Endothelial cell of umbilical vein (primary cell): ENCODE data around the gene OSER1. TPM values are rescaled to one million over a fixed set of nuclear protein-coding genes. Genes with fewer than 3 reads are reported as not detected.

Source experiments
- BruUV-seq: library from RNA; stranded (reverse); fragments of 400-500 nt; replicated peaks from 2 replicates; lab custom pipeline; 2021; lab: Mats Ljungman, UMichigan
- CTCF ChIA-PET: fragments of 300-600, 350-600 bp; sonication (Branson Sonifier 250); formaldehyde crosslinking; loops from one replicate; lab custom pipeline; 2021; ENCODE audit warnings: antibody characterized with exemption, inconsistent platforms; lab: Charles Lee
- POLR2A ChIA-PET: fragments of 300-600, 350-600 bp; sonication (Branson Sonifier 250); formaldehyde crosslinking; loops from one replicate; lab custom pipeline; 2021; ENCODE audit warnings: antibody characterized with exemption, inconsistent platforms; lab: Charles Lee
- DNase-seq: peaks from one replicate; pipeline ENCODE4 v3.0.0-alpha.2; 2011; ENCODE audit warnings: low read depth, low spot score
- FAIRE-seq: peaks from 2 replicates; lab custom pipeline; 2011; peaks lifted over from hg19 to GRCh38; lab: Jason Lieb, UNC
- H2AFZ ChIP-seq: 2 replicates; pipeline ENCODE4 v1.6.0; 2012; ENCODE audit warnings: low read depth, low read length, control low read depth, inconsistent platforms
- H3K27ac ChIP-seq: 2 replicates; pipeline ENCODE4 v1.5.1; 2011; ENCODE audit warnings: low read depth, mild to moderate bottlenecking, control low read depth, low read length, moderate library complexity; ENCODE audit not compliant: insufficient read depth
- H3K27me3 ChIP-seq, 2 experiments: 2 replicates each; pipeline versions ENCODE4 v1.6.0 to v1.6.1; 2011; ENCODE audit warnings: low read length in 2 of 2, mixed read lengths in 1 of 2; ENCODE audit not compliant: control insufficient read depth in 2 of 2, insufficient read depth in 2 of 2
- H3K36me3 ChIP-seq, 2 experiments: 2 replicates in 1 of 2; 3 replicates in 1 of 2; pipeline ENCODE4 v1.5.1; 2011; ENCODE audit warnings: low read length in 2 of 2, mild to moderate bottlenecking in 1 of 2, moderate library complexity in 1 of 2; ENCODE audit not compliant: control insufficient read depth in 2 of 2, insufficient read depth in 2 of 2; ENCODE audit errors: extremely low read depth in 1 of 2
- H3K4me1 ChIP-seq: 3 replicates; pipeline ENCODE4 v1.5.1; 2011; ENCODE audit warnings: mild to moderate bottlenecking, low read length; ENCODE audit not compliant: control insufficient read depth, insufficient read depth; ENCODE audit errors: extremely low read depth
- H3K4me2 ChIP-seq: 2 replicates; pipeline ENCODE4 v1.6.1; 2011; ENCODE audit warnings: low read length, control low read depth, mixed read lengths; ENCODE audit not compliant: insufficient read depth
- H3K4me3 ChIP-seq, 3 experiments: fragments of 200-600 bp in 1 of 3; sonication (generic), shearing (Covaris generic) in 1 of 3; replicated peaks in 1 of 3; 2 replicates each; pipeline ENCODE4 v1.5.1; 2011 to 2016; ENCODE audit warnings: control low read depth in 3 of 3, low read length in 3 of 3, mild to moderate bottlenecking in 2 of 3, inconsistent platforms in 1 of 3, low read depth in 1 of 3, moderate library complexity in 1 of 3; ENCODE audit not compliant: insufficient read depth in 1 of 3
- H3K79me2 ChIP-seq: 2 replicates; pipeline ENCODE4 v1.6.0; 2012; ENCODE audit warnings: low read length, inconsistent platforms; ENCODE audit not compliant: control insufficient read depth, insufficient read depth
- H3K9ac ChIP-seq: replicated peaks from 2 replicates; pipeline ENCODE3; 2011; ENCODE audit warnings: low read length, control low read depth; ENCODE audit not compliant: insufficient read depth; ENCODE audit errors: extremely low read depth
- H3K9me1 ChIP-seq: replicated peaks from 3 replicates; pipeline ENCODE4 v1.6.0; 2011; ENCODE audit warnings: mild to moderate bottlenecking, low read length; ENCODE audit not compliant: control insufficient read depth, insufficient read depth; ENCODE audit errors: extremely low read depth
- H3K9me3 ChIP-seq: replicated peaks from 2 replicates; pipeline ENCODE4 v1.5.1; 2012; ENCODE audit warnings: low read length, inconsistent platforms; ENCODE audit not compliant: control insufficient read depth, insufficient read depth
- H4K20me1 ChIP-seq: replicated peaks from 2 replicates; pipeline ENCODE3; 2011; ENCODE audit warnings: mild to moderate bottlenecking, low read length; ENCODE audit not compliant: control insufficient read depth, insufficient read depth; ENCODE audit errors: extremely low read depth
- EZH2 ChIP-seq: IDR thresholded peaks from 2 replicates; pipeline ENCODE4 v1.6.1; 2012; ENCODE audit warnings: borderline replicate concordance, low read depth, mild to moderate bottlenecking, moderate library complexity, low read length, inconsistent platforms; ENCODE audit not compliant: severe bottlenecking
- FOS ChIP-seq: IDR thresholded peaks from 2 replicates; pipeline ENCODE4 v1.6.1; 2011; ENCODE audit warnings: mild to moderate bottlenecking, low read length, moderate library complexity, borderline replicate concordance; ENCODE audit not compliant: insufficient read depth
- GATA2 ChIP-seq: IDR thresholded peaks from 2 replicates; pipeline ENCODE4 v1.7.0; 2011; ENCODE audit warnings: low read depth, mild to moderate bottlenecking, moderate library complexity, mixed read lengths, low read length; ENCODE audit not compliant: insufficient read length, insufficient read depth
- JUN ChIP-seq: IDR thresholded peaks from 2 replicates; pipeline ENCODE4 v1.6.1; 2011; ENCODE audit warnings: borderline replicate concordance, low read depth; ENCODE audit not compliant: insufficient read length, insufficient read depth
- MYC ChIP-seq: IDR thresholded peaks from one replicate; pipeline ENCODE4 v1.6.1; 2011; ENCODE audit warnings: mild to moderate bottlenecking, low read depth, low read length
- POLR2A ChIP-seq: IDR thresholded peaks from 2 replicates; pipeline ENCODE4 v1.6.1; 2012; ENCODE audit warnings: low read depth, mild to moderate bottlenecking, control low read depth, low read length
- POLR2AphosphoS5 ChIP-seq: IDR thresholded peaks from 2 replicates; pipeline ENCODE4 v1.6.1; 2012; ENCODE audit warnings: low read depth, mild to moderate bottlenecking, control low read depth, low read length, moderate library complexity; ENCODE audit not compliant: insufficient read depth
- dilution Hi-C: fragments of 300-500 bp; cut with MboI; formaldehyde crosslinking; loops from one replicate; pipeline ENCODE4 v1.15.0; 2019; ENCODE audit warnings: low sequenced_read_pairs; ENCODE audit not compliant: extremely low pct_ligation_motif_present
- intact Hi-C: fragments of 100-400 bp; cut with micrococcal nuclease; formaldehyde crosslinking; loops from one replicate; pipeline ENCODE4 v1.10.0; 2022
- polyA plus RNA-seq, 4 experiments: library from polyadenylated mRNA; depleted of rRNA in 3 of 4; stranded (reverse) in 3 of 4; unstranded in 1 of 4; fragments of >200 nt; gene quantifications; 2 replicates each; pipeline versions ENCODE4 v1.2.1 to v1.2.3, GENCODE V29; 2011 to 2012; ENCODE audit warnings: missing spikeins in 1 of 4
- total RNA-seq: library from RNA; stranded (reverse); gene quantifications from 2 replicates; pipeline ENCODE4 v1.2.3, GENCODE V29; 2021
- TF ChIP-seq, protein P1 (sequence below), 2 donors: IDR thresholded peaks; 1 replicate in 1 of 2; 2 replicates in 1 of 2; pipeline ENCODE4 v1.5.1; 2011; ENCODE audit warnings: low read length in 2 of 2, mild to moderate bottlenecking in 2 of 2, moderate library complexity in 2 of 2, control low read depth in 1 of 2, inconsistent platforms in 1 of 2, low read depth in 1 of 2; ENCODE audit not compliant: insufficient read depth in 1 of 2; ENCODE audit errors: extremely low read depth in 1 of 2
- TF ChIP-seq, protein P2 (sequence below): IDR thresholded peaks from 2 replicates; pipeline ENCODE4 v1.6.1; 2011; ENCODE audit not compliant: insufficient read depth, insufficient read length

OSER1 gene
- total and polyA plus RNA-seq, 2 donors (not counting 3 experiments of a cell fraction or from before 2014, with no cell fraction given) = 30.8 to 36.0 TPM

DNA sequence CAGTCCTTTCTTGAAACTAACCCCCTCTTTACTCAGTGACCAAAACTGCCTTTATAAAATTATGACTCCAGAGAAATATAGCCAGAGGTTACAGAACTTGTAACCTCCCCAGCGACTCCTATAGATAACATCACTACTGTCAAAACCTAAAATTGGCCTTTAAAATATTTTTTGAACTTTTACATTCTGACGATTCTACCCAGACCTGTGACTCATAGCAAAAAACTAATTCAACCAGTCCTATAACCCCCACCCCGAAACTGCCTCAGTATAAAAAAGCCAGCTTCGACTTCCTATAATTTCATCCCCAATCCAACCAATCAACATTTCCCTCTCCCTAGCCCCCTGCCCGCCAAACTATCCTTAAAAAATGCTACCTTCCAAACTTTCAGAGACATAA is 37.5 kb downstream of the OSER1 start:
- Histone ChIP-seq H3K4me3 (no peak overlapping the region), H4K20me1 (no peaks in the 10 kb centered on the region), H3K4me2 (no peak overlapping the region), H3K36me3 (no peaks in the 10 kb centered on the region), H3K79me2 (no peaks in the 10 kb centered on the region), H3K9ac (no peak overlapping the region), H2AFZ (no peak overlapping the region), H3K27me3 (peaks cover 11 to 21% of the 10 kb centered on the region in 2 experiments), H3K4me1 (no peaks in the 10 kb centered on the region), H3K27ac (no peak overlapping the region), H3K9me3 (no peaks in the 10 kb centered on the region), H3K9me1 (no peaks in the 10 kb centered on the region)
- POLR2A ChIA-PET = no interaction called here
- dilution Hi-C loops = no loop called here
- no peak for DNase-seq
- no peak for FAIRE-seq
- TF ChIP-seq, protein P1, sequence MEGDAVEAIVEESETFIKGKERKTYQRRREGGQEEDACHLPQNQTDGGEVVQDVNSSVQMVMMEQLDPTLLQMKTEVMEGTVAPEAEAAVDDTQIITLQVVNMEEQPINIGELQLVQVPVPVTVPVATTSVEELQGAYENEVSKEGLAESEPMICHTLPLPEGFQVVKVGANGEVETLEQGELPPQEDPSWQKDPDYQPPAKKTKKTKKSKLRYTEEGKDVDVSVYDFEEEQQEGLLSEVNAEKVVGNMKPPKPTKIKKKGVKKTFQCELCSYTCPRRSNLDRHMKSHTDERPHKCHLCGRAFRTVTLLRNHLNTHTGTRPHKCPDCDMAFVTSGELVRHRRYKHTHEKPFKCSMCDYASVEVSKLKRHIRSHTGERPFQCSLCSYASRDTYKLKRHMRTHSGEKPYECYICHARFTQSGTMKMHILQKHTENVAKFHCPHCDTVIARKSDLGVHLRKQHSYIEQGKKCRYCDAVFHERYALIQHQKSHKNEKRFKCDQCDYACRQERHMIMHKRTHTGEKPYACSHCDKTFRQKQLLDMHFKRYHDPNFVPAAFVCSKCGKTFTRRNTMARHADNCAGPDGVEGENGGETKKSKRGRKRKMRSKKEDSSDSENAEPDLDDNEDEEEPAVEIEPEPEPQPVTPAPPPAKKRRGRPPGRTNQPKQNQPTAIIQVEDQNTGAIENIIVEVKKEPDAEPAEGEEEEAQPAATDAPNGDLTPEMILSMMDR (IDR thresholded peaks at IDR 0.05; ENCODE audit: extremely low read depth in 1 of 2, insufficient read depth in 1 of 2, low read depth in 1 of 2, low read length in 2 of 2) = no peak
- TF ChIP-seq, protein P2, sequence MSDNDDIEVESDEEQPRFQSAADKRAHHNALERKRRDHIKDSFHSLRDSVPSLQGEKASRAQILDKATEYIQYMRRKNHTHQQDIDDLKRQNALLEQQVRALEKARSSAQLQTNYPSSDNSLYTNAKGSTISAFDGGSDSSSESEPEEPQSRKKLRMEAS = no peak
- TF ChIP-seq FOS (no peak), MYC (no peak), JUN (no peak), POLR2A (no peak), EZH2 (no peak), GATA2 (no peak), POLR2AphosphoS5 (no peak)
- no TSS peak for BruUV-seq
- CTCF ChIA-PET = interaction anchor here (2.0 kb wide), 1 partner anchor 55 kb away, joined by 4 read pairs; no protein-coding TSS in a partner anchor
- intact Hi-C loops = no loop called here
